ENCODE data around the gene SLC35F4. TPM values are rescaled to one million over a fixed set of nuclear protein-coding genes. Genes with fewer than 3 reads are reported as not detected.

Gene SLC35F4
- total RNA-seq, 2 donors from 2014 or later, result not detected

GRCh38 chr14:57870686-57871457 is 5.0 kb upstream of the SLC35F4 start:
- Mint-ChIP-seq H3K27me3 (ENCODE audit: insufficient read depth) (peaks cover 28% of the 10 kb centered on the region), H3K36me3 (ENCODE audit: low read depth) (no peaks in the 10 kb centered on the region), H3K4me3 (no peak overlapping the region), H3K4me1 (peaks cover 7% of the 10 kb centered on the region), H3K9me3 (no peaks in the 10 kb centered on the region), H3K27ac (no peak overlapping the region)
- Histone ChIP-seq H3K9me3 (ENCODE audit: control insufficient read depth, low read length) (no peaks in the 10 kb centered on the region), H3K9ac (ENCODE audit: extremely low read depth, low read length, poor library complexity, severe bottlenecking) (no peak overlapping the region), H3K27me3 (ENCODE audit: control insufficient read depth, insufficient read depth, low read length, poor library complexity, severe bottlenecking) (peaks cover 26% of the 10 kb centered on the region), H3K27ac (ENCODE audit: low read depth, low read length) (no peak overlapping the region), H3K36me3 (ENCODE audit: control insufficient read depth, insufficient read depth, low read length) (no peaks in the 10 kb centered on the region), H3K4me1 (ENCODE audit: control insufficient read depth, insufficient read depth, low read length) (no peaks in the 10 kb centered on the region), H3K4me3 (ENCODE audit: low read length) (no peak overlapping the region)
- no peak for TF ChIP-seq CTCF (conservative IDR thresholded peaks at IDR 0.05)
- DNase-seq, result peak; percentile 55
- 67 to 72% methylated on average over 2 to 3 of the region's 3 CpGs for WGBS, 2 experiments (ENCODE audit: insufficient coverage in 1 of 2, insufficient read length in 1 of 2)

- no peak overlapping the region for H3K27ac ChIP-seq (ENCODE audit: low read depth, low read length)
- H3K9me3 Mint-ChIP-seq, result no peaks in the 10 kb centered on the region
Measured at GRCh38 chr14:57869617-57870016, 3.7 kb upstream of the SLC35F4 start.

GRCh38 chr14:57866199-57866705 is 360 bp upstream of the SLC35F4 start:
- peaks cover 40% of the 10 kb centered on the region for H3K27me3 Mint-ChIP-seq (ENCODE audit: insufficient read depth)
- H3K4me3 ChIP-seq (ENCODE audit: low read length), result no peak overlapping the region
- WGBS, 2 experiments (ENCODE audit: insufficient coverage in 1 of 2, insufficient read length in 1 of 2), result 35 to 49% methylated on average over 15 to 19 of the region's 19 CpGs

More at GRCh38 chr14:57869617-57870016, 3.7 kb upstream of the SLC35F4 start:
- no peak for DNase-seq
- H3K4me1 ChIP-seq (ENCODE audit: control insufficient read depth, insufficient read depth, low read length), result peaks cover 5% of the 10 kb centered on the region
- no peaks in the 10 kb centered on the region for H3K36me3 ChIP-seq (ENCODE audit: control insufficient read depth, insufficient read depth, low read length)
- H3K4me3 Mint-ChIP-seq, result no peak overlapping the region
- peaks cover 38% of the 10 kb centered on the region for H3K27me3 ChIP-seq (ENCODE audit: control insufficient read depth, insufficient read depth, low read length, poor library complexity, severe bottlenecking)
- no peak overlapping the region for H3K27ac Mint-ChIP-seq
- H3K36me3 Mint-ChIP-seq (ENCODE audit: low read depth), result no peaks in the 10 kb centered on the region
- H3K27me3 Mint-ChIP-seq (ENCODE audit: insufficient read depth), result peaks cover 38% of the 10 kb centered on the region
- no peak overlapping the region for H3K9ac ChIP-seq (ENCODE audit: extremely low read depth, low read length, poor library complexity, severe bottlenecking)
- no peaks in the 10 kb centered on the region for H3K9me3 ChIP-seq (ENCODE audit: control insufficient read depth, low read length)
- no peak for TF ChIP-seq CTCF (conservative IDR thresholded peaks at IDR 0.05)
- H3K4me3 ChIP-seq (ENCODE audit: low read length), result no peak overlapping the region
- H3K4me1 Mint-ChIP-seq, result peaks cover 9% of the 10 kb centered on the region

More at GRCh38 chr14:57866199-57866705, 360 bp upstream of the SLC35F4 start:
- H3K27ac Mint-ChIP-seq, result no peak overlapping the region
- Histone ChIP-seq H3K9me3 (ENCODE audit: control insufficient read depth, low read length) (no peaks in the 10 kb centered on the region), H3K9ac (ENCODE audit: extremely low read depth, low read length, poor library complexity, severe bottlenecking) (no peak overlapping the region), H3K27me3 (ENCODE audit: control insufficient read depth, insufficient read depth, low read length, poor library complexity, severe bottlenecking) (peaks cover 62% of the 10 kb centered on the region), H3K4me1 (ENCODE audit: control insufficient read depth, insufficient read depth, low read length) (peaks cover 5% of the 10 kb centered on the region), H3K36me3 (ENCODE audit: control insufficient read depth, insufficient read depth, low read length) (no peaks in the 10 kb centered on the region), H3K27ac (ENCODE audit: low read depth, low read length) (no peak overlapping the region)
- no peaks in the 10 kb centered on the region for H3K9me3 Mint-ChIP-seq
- H3K4me3 Mint-ChIP-seq, result peak overlapping the region; percentile 52
- no peak for TF ChIP-seq CTCF (conservative IDR thresholded peaks at IDR 0.05)
- H3K4me1 Mint-ChIP-seq, result peaks cover 7% of the 10 kb centered on the region
- peak; percentile 47 for DNase-seq
- no peaks in the 10 kb centered on the region for H3K36me3 Mint-ChIP-seq (ENCODE audit: low read depth)
